Neuronal stem cell (in vitro differentiated cells): ENCODE results near the gene COQ10B. TPM values are rescaled to one million over a fixed set of nuclear protein-coding genes. Genes with fewer than 3 reads are reported as not detected.

Experiments used
- DNase-seq: peaks from one replicate; pipeline ENCODE4 v3.0.0-alpha.2; 2013; ENCODE audit warnings: low spot score
- H2AFZ ChIP-seq: one replicate; pipeline ENCODE4 v1.6.1; 2013; ENCODE audit warnings: mild to moderate bottlenecking, low read length, inconsistent platforms
- H2AK5ac ChIP-seq: 2 replicates; pipeline ENCODE4 v1.6.1; 2013; ENCODE audit warnings: low read depth, mild to moderate bottlenecking, inconsistent platforms, low read length, moderate library complexity, mixed read lengths
- H2BK120ac ChIP-seq: 2 replicates; pipeline ENCODE4 v1.6.1; 2013; ENCODE audit warnings: low read depth, mild to moderate bottlenecking, inconsistent platforms, low read length, moderate library complexity, mixed read lengths
- H2BK12ac ChIP-seq: one replicate; pipeline ENCODE4 v1.6.1; 2013; ENCODE audit warnings: low read length, inconsistent platforms
- H2BK15ac ChIP-seq: 2 replicates; pipeline ENCODE4 v1.6.1; 2013; ENCODE audit warnings: mild to moderate bottlenecking, low read length, inconsistent platforms, mixed read lengths
- H2BK5ac ChIP-seq: one replicate; pipeline ENCODE4 v1.6.1; 2013; ENCODE audit warnings: inconsistent platforms, mild to moderate bottlenecking, low read length, moderate library complexity
- H3K14ac ChIP-seq: one replicate; pipeline ENCODE4 v1.6.1; 2013; ENCODE audit warnings: low read length, inconsistent platforms
- H3K18ac ChIP-seq: 2 replicates; pipeline ENCODE4 v1.6.1; 2013; ENCODE audit warnings: low read length, inconsistent platforms
- H3K23ac ChIP-seq: 2 replicates; pipeline ENCODE4 v1.6.1; 2013; ENCODE audit warnings: low read depth, mild to moderate bottlenecking, mixed read lengths, low read length, inconsistent platforms; ENCODE audit not compliant: poor library complexity
- H3K27ac ChIP-seq: replicated peaks from 3 replicates; pipeline ENCODE4 v1.5.1; 2013; ENCODE audit warnings: low read length, inconsistent platforms
- H3K27me3 ChIP-seq, 3 experiments: 2 replicates each; pipeline ENCODE4 v1.6.1; 2013; ENCODE audit warnings: low read length in 3 of 3, mild to moderate bottlenecking in 2 of 3, inconsistent platforms in 1 of 3, low read depth in 1 of 3, mixed read lengths in 1 of 3, moderate library complexity in 1 of 3; ENCODE audit not compliant: control insufficient read depth in 3 of 3, insufficient read depth in 3 of 3
- H3K36me3 ChIP-seq, 2 donors: replicated peaks in 1 of 2; 2 replicates each; pipeline ENCODE4 v1.6.1; 2013; ENCODE audit warnings: low read length in 2 of 2; ENCODE audit not compliant: control insufficient read depth in 2 of 2, insufficient read depth in 2 of 2
- H3K4ac ChIP-seq: 2 replicates; pipeline ENCODE4 v1.6.1; 2013; ENCODE audit warnings: inconsistent platforms, mild to moderate bottlenecking, low read length, moderate library complexity
- H3K4me1 ChIP-seq, 2 donors: 1 replicate in 1 of 2; 2 replicates in 1 of 2; pipeline ENCODE4 v1.6.1; 2013; ENCODE audit warnings: low read length in 2 of 2, low read depth in 1 of 2; ENCODE audit not compliant: control insufficient read depth in 2 of 2, insufficient read depth in 1 of 2
- H3K4me2 ChIP-seq: one replicate; pipeline ENCODE4 v1.6.1; 2013; ENCODE audit warnings: mild to moderate bottlenecking, low read length, inconsistent platforms; ENCODE audit not compliant: insufficient read depth, poor library complexity, severe bottlenecking
- H3K4me3 ChIP-seq, 2 donors: 2 replicates each; pipeline ENCODE4 v1.5.1; 2013; ENCODE audit warnings: low read length in 2 of 2, mild to moderate bottlenecking in 2 of 2, inconsistent platforms in 1 of 2, moderate library complexity in 1 of 2
- H3K79me1 ChIP-seq: one replicate; pipeline ENCODE4 v1.6.1; 2013; ENCODE audit warnings: low read depth, mild to moderate bottlenecking, inconsistent platforms, low read length, moderate library complexity
- H3K9ac ChIP-seq: one replicate; pipeline ENCODE4 v1.6.1; 2013; ENCODE audit warnings: mild to moderate bottlenecking, low read depth, low read length, inconsistent platforms; ENCODE audit not compliant: poor library complexity
- H3K9me3 ChIP-seq, 2 donors: replicated peaks in 1 of 2; 2 replicates each; pipeline versions ENCODE3 to v1.6.1; 2013; ENCODE audit warnings: low read length in 2 of 2, mild to moderate bottlenecking in 2 of 2, inconsistent platforms in 1 of 2, low read depth in 1 of 2, mixed read lengths in 1 of 2, moderate library complexity in 1 of 2; ENCODE audit not compliant: control insufficient read depth in 2 of 2, insufficient read depth in 1 of 2
- H4K8ac ChIP-seq: one replicate; pipeline ENCODE4 v1.6.1; 2013; ENCODE audit warnings: low read depth, mild to moderate bottlenecking, inconsistent platforms, low read length, moderate library complexity
- H4K91ac ChIP-seq: one replicate; pipeline ENCODE4 v1.6.1; 2013; ENCODE audit warnings: low read length, low read depth, mild to moderate bottlenecking, inconsistent platforms; ENCODE audit not compliant: poor library complexity
- WGBS, 2 donors: extraction: QIAGEN DNeasy Blood & Tissue Kit; methylation state at CpG; one replicate each; pipeline ENCODE4 v1.1.7; 2013; ENCODE audit warnings: missing lambda C conversion rate in 2 of 2, mixed read lengths in 1 of 2; ENCODE audit not compliant: insufficient read length in 2 of 2, insufficient replicate concordance in 1 of 2; ENCODE audit errors: extremely low coverage in 2 of 2; 5-methylcytosine and 5-hydroxymethylcytosine counted together
- polyA plus RNA-seq, 2 experiments: library from polyadenylated mRNA; stranded (reverse); fragments of 200-250 nt; gene quantifications; one replicate each; pipeline ENCODE4 v1.2.3, GENCODE V29; 2013

The COQ10B gene
- 7.1 TPM for polyA plus RNA-seq (2013, experiment 1 of 2)
- 6.7 TPM for polyA plus RNA-seq (2013, experiment 2 of 2)

GRCh38 chr2:197453123-197453913, at the start of gene COQ10B:
Gene COQ10B (plus strand): TSS chr2:197453552. CDS start chr2:197453561, 9 bp downstream.
- peak within 1 kb of the TSS; percentile 54 to 94 for H3K4me3 ChIP-seq
- H3K27me3 ChIP-seq, result no peaks in the 10 kb centered on the region
- no peak within 1 kb of the TSS for H4K8ac ChIP-seq
- H3K9me3 ChIP-seq, result no peaks in the 10 kb centered on the region
- no peak within 1 kb of the TSS for H3K23ac ChIP-seq
- peak within 1 kb of the TSS; percentile 93 for H2AFZ ChIP-seq
- H3K36me3 ChIP-seq, result no peaks in the 10 kb centered on the region
- H3K4me2 ChIP-seq, result peak within 1 kb of the TSS; percentile 71
- H2BK12ac ChIP-seq, result no peak within 1 kb of the TSS
- peak within 1 kb of the TSS; percentile 84 for H3K18ac ChIP-seq
- H3K4me1 ChIP-seq, result peaks cover 2 to 4% of the 10 kb centered on the region in 2 donors
- H2BK15ac ChIP-seq, result no peak within 1 kb of the TSS
- DNase-seq, result peak; percentile 99
- no peaks in the 10 kb centered on the region for H3K79me1 ChIP-seq
- peak within 1 kb of the TSS; percentile 77 for H2BK5ac ChIP-seq
- no peak within 1 kb of the TSS for H4K91ac ChIP-seq
- H3K27ac ChIP-seq, result peak within 1 kb of the TSS; percentile 83
- WGBS, 2 donors, result no CpG with 5 or more reads among the region's 70 CpGs
- H2BK120ac ChIP-seq, result no peak within 1 kb of the TSS
- no peak within 1 kb of the TSS for H3K14ac ChIP-seq
- H2AK5ac ChIP-seq, result no peak within 1 kb of the TSS
- peak within 1 kb of the TSS; percentile 91 for H3K9ac ChIP-seq
- no peak within 1 kb of the TSS for H3K4ac ChIP-seq

- no peak overlapping the region for H3K27ac ChIP-seq
- H2AK5ac ChIP-seq, result no peak overlapping the region
- no peak overlapping the region for H4K91ac ChIP-seq
- no peak overlapping the region for H3K9ac ChIP-seq
- no peak overlapping the region for H3K23ac ChIP-seq
- H2BK5ac ChIP-seq, result no peak overlapping the region
- H3K9me3 ChIP-seq, result no peaks in the 10 kb centered on the region
- H3K4me2 ChIP-seq, result no peak overlapping the region
- no peak overlapping the region for H3K4ac ChIP-seq
- no peaks in the 10 kb centered on the region for H3K4me1 ChIP-seq
- no peak overlapping the region for H2BK12ac ChIP-seq
- no peaks in the 10 kb centered on the region for H3K27me3 ChIP-seq
- DNase-seq, result no peak
- WGBS, 2 donors, result no CpG with 5 or more reads among the region's 2 CpGs
- H3K36me3 ChIP-seq, result peaks cover 31 to 100% of the 10 kb centered on the region in 2 donors
- H2AFZ ChIP-seq, result no peak overlapping the region
- no peak overlapping the region for H3K4me3 ChIP-seq
- H2BK120ac ChIP-seq, result no peak overlapping the region
- no peaks in the 10 kb centered on the region for H3K79me1 ChIP-seq
- H2BK15ac ChIP-seq, result no peak overlapping the region
- H3K14ac ChIP-seq, result no peak overlapping the region
- H3K18ac ChIP-seq, result no peak overlapping the region
- H4K8ac ChIP-seq, result no peak overlapping the region
Observed at GRCh38 chr2:197405582-197405981, 47.8 kb upstream of the COQ10B start.

GRCh38 chr2:197414039-197414438, 39.3 kb upstream of the COQ10B start:
- no peak overlapping the region for H3K9ac ChIP-seq
- H3K27me3 ChIP-seq, result no peaks in the 10 kb centered on the region
- no peaks in the 10 kb centered on the region for H3K4me1 ChIP-seq
- H4K8ac ChIP-seq, result no peak overlapping the region
- H2BK120ac ChIP-seq, result no peak overlapping the region
- H2AFZ ChIP-seq, result no peak overlapping the region
- H3K27ac ChIP-seq, result no peak overlapping the region
- no peaks in the 10 kb centered on the region for H3K79me1 ChIP-seq
- H3K36me3 ChIP-seq, result peaks cover 27 to 100% of the 10 kb centered on the region in 2 donors
- H2BK12ac ChIP-seq, result no peak overlapping the region
- H4K91ac ChIP-seq, result no peak overlapping the region
- DNase-seq, result no peak
- H3K4me2 ChIP-seq, result no peak overlapping the region
- H3K4ac ChIP-seq, result no peak overlapping the region
- H3K18ac ChIP-seq, result no peak overlapping the region
- no CpG with 5 or more reads among the region's 5 CpGs for WGBS, 2 donors
- H3K4me3 ChIP-seq, result no peak overlapping the region
- no peak overlapping the region for H2AK5ac ChIP-seq
- H3K9me3 ChIP-seq, result no peaks in the 10 kb centered on the region
- no peak overlapping the region for H3K23ac ChIP-seq
- no peak overlapping the region for H2BK15ac ChIP-seq
- no peak overlapping the region for H3K14ac ChIP-seq
- no peak overlapping the region for H2BK5ac ChIP-seq

- no peak overlapping the region for H3K18ac ChIP-seq
- H3K79me1 ChIP-seq, result no peaks in the 10 kb centered on the region
- H2BK120ac ChIP-seq, result no peak overlapping the region
- no peaks in the 10 kb centered on the region for H3K9me3 ChIP-seq
- no peak overlapping the region for H2BK5ac ChIP-seq
- H3K9ac ChIP-seq, result no peak overlapping the region
- H3K4ac ChIP-seq, result no peak overlapping the region
- peaks cover 26 to 100% of the 10 kb centered on the region in 2 donors for H3K36me3 ChIP-seq
- H2AFZ ChIP-seq, result no peak overlapping the region
- DNase-seq, result no peak
- no peak overlapping the region for H3K27ac ChIP-seq
- WGBS, 2 donors, result no CpG with 5 or more reads among the region's 2 CpGs
- no peak overlapping the region for H3K4me2 ChIP-seq
- H4K8ac ChIP-seq, result no peak overlapping the region
- no peak overlapping the region for H3K14ac ChIP-seq
- no peak overlapping the region for H2BK12ac ChIP-seq
- no peak overlapping the region for H4K91ac ChIP-seq
- H3K4me3 ChIP-seq, result no peak overlapping the region
- no peaks in the 10 kb centered on the region for H3K4me1 ChIP-seq
- no peak overlapping the region for H2AK5ac ChIP-seq
- no peak overlapping the region for H2BK15ac ChIP-seq
- no peak overlapping the region for H3K23ac ChIP-seq
- H3K27me3 ChIP-seq, result no peaks in the 10 kb centered on the region
Observed at GRCh38 chr2:197414515-197414914, 38.8 kb upstream of the COQ10B start.
